ENCODE results near the gene DIAPH2. TPM values are rescaled to one million over a fixed set of nuclear protein-coding genes. Genes with fewer than 3 reads are reported as not detected.
A peak's percentile ranks its signal among the peaks of the same experiment; 100 is the strongest.

Gene DIAPH2
- total RNA-seq, 1 donor from 2014 or later, result 34.7 TPM

GRCh38 chrX:97155816-97156215, 471.2 kb downstream of the DIAPH2 start:
- DNase-seq (ENCODE audit: extremely low read depth, low read depth, low spot score), result no peak

- no peak for DNase-seq (ENCODE audit: extremely low read depth, low read depth, low spot score)
These were observed 473.6 kb downstream of the DIAPH2 start for GRCh38 chrX:97158269-97158668.

GRCh38 chrX:97159916-97160800, 475.5 kb downstream of the DIAPH2 start:
- no peak for DNase-seq (ENCODE audit: extremely low read depth, low read depth, low spot score)

GRCh38 chrX:97167333-97167732, 482.7 kb downstream of the DIAPH2 start:
- no peak for DNase-seq (ENCODE audit: extremely low read depth, low read depth, low spot score)

GRCh38 chrX:97168646-97169045, 484.0 kb downstream of the DIAPH2 start:
- DNase-seq (ENCODE audit: extremely low read depth, low read depth, low spot score), result no peak

GRCh38 chrX:97175147-97175546, 490.5 kb downstream of the DIAPH2 start:
- no peak for DNase-seq (ENCODE audit: extremely low read depth, low read depth, low spot score)

GRCh38 chrX:97189668-97190067, 505.0 kb downstream of the DIAPH2 start:
- DNase-seq (ENCODE audit: extremely low read depth, low read depth, low spot score), result no peak

GRCh38 chrX:97199501-97199900, 514.9 kb downstream of the DIAPH2 start:
- no peak for DNase-seq (ENCODE audit: extremely low read depth, low read depth, low spot score)

- DNase-seq (ENCODE audit: extremely low read depth, low read depth, low spot score), result no peak
These were observed 515.8 kb downstream of the DIAPH2 start for GRCh38 chrX:97200454-97200853.

- DNase-seq (ENCODE audit: extremely low read depth, low read depth, low spot score), result no peak
These were observed 525.9 kb downstream of the DIAPH2 start for GRCh38 chrX:97210501-97210900.

GRCh38 chrX:97211070-97211469, 526.4 kb downstream of the DIAPH2 start:
- DNase-seq (ENCODE audit: extremely low read depth, low read depth, low spot score), result no peak

GRCh38 chrX:97215186-97215585, 530.5 kb downstream of the DIAPH2 start:
- DNase-seq (ENCODE audit: extremely low read depth, low read depth, low spot score), result no peak

- DNase-seq (ENCODE audit: extremely low read depth, low read depth, low spot score), result no peak
These were observed 539.5 kb downstream of the DIAPH2 start for GRCh38 chrX:97224148-97224547.

GRCh38 chrX:97229318-97229717, 544.7 kb downstream of the DIAPH2 start:
- DNase-seq (ENCODE audit: extremely low read depth, low read depth, low spot score), result no peak

- DNase-seq (ENCODE audit: extremely low read depth, low read depth, low spot score), result no peak
These were observed 546.3 kb downstream of the DIAPH2 start for GRCh38 chrX:97230948-97231347.

GRCh38 chrX:97234471-97235081, 549.9 kb downstream of the DIAPH2 start:
- no peak for DNase-seq (ENCODE audit: extremely low read depth, low read depth, low spot score)

GRCh38 chrX:97238632-97239031, 554.0 kb downstream of the DIAPH2 start:
- peak; percentile 47 for DNase-seq (ENCODE audit: extremely low read depth, low read depth, low spot score)

- no peak for DNase-seq (ENCODE audit: extremely low read depth, low read depth, low spot score)
These were observed 567.5 kb downstream of the DIAPH2 start for GRCh38 chrX:97252111-97252510.

GRCh38 chrX:97260679-97261078, 576.0 kb downstream of the DIAPH2 start:
- no peak for DNase-seq (ENCODE audit: extremely low read depth, low read depth, low spot score)

GRCh38 chrX:97266406-97267121, 581.9 kb downstream of the DIAPH2 start:
- DNase-seq (ENCODE audit: extremely low read depth, low read depth, low spot score), result no peak

- no peak for DNase-seq (ENCODE audit: extremely low read depth, low read depth, low spot score)
These were observed 582.9 kb downstream of the DIAPH2 start for GRCh38 chrX:97267396-97268181.
